ENCODE measurements around the gene RAD51B. TPM values are rescaled to one million over a fixed set of nuclear protein-coding genes. Genes with fewer than 3 reads are reported as not detected.

Gene RAD51B
- polyA plus RNA-seq, 1 donor (not counting 4 experiments of a cell fraction or from before 2014, with no cell fraction given) = 13.3 TPM

GRCh38 chr14:68475802-68476201, 656.2 kb downstream of the RAD51B start:
- Histone ChIP-seq H4K20me1 (ENCODE audit: control insufficient read depth, extremely low read depth, insufficient read depth, low read length) (no peaks in the 10 kb centered on the region), H3K4me2 (ENCODE audit: control insufficient read depth, extremely low read depth, insufficient read depth, low read depth, low read length) (peak overlapping the region; percentile 39), H3K9ac (ENCODE audit: control insufficient read depth, extremely low read depth, insufficient read depth, low read length) (no peak overlapping the region), H3K9me3 (ENCODE audit: control insufficient read depth, low read depth, low read length) (no peaks in the 10 kb centered on the region), H3K9me1 (ENCODE audit: control insufficient read depth, extremely low read depth, insufficient read depth, low read length) (no peaks in the 10 kb centered on the region), H3K27ac (ENCODE audit: control insufficient read depth, insufficient read depth, low read length) (peak overlapping the region; percentile 85), H3K4me1 (ENCODE audit: control insufficient read depth, extremely low read depth, insufficient read depth, low read length) (peaks cover 34% of the 10 kb centered on the region), H3K79me2 (ENCODE audit: control insufficient read depth, insufficient read depth, low read length) (no peaks in the 10 kb centered on the region), H3K27me3 (ENCODE audit: control insufficient read depth, extremely low read depth, insufficient read depth, low read length) (no peaks in the 10 kb centered on the region), H3K4me3 (ENCODE audit: control insufficient read depth in 2 of 3, extremely low read depth in 1 of 3, insufficient read depth in 2 of 3, low read depth in 1 of 3, low read length in 3 of 3) (no peak overlapping the region), H2AFZ (ENCODE audit: control insufficient read depth, low read length) (no peak overlapping the region), H3K36me3 (ENCODE audit: control insufficient read depth in 2 of 2, extremely low read depth in 1 of 2, insufficient read depth in 2 of 2, low read length in 2 of 2) (no peaks in the 10 kb centered on the region)
- dilution Hi-C loops (cut with MboI; ENCODE audit: extremely low pct_ligation_motif_present, low sequenced_read_pairs) = no loop called here
- no peak for DNase-seq (ENCODE audit: low read depth, low spot score)
- TF ChIP-seq CTCF (optimal IDR thresholded peaks at IDR 0.05 in 1 of 3, IDR thresholded peaks at IDR 0.05 in 1 of 3, conservative IDR thresholded peaks at IDR 0.05 in 1 of 3; ENCODE audit: extremely low read depth in 1 of 3, insufficient read depth in 2 of 3, low read length in 3 of 3) (no peak), EZH2 (IDR thresholded peaks at IDR 0.05; ENCODE audit: low read length) (no peak)
- no peak for FAIRE-seq

- Histone ChIP-seq H2AFZ (ENCODE audit: control insufficient read depth, low read length) (no peak overlapping the region), H4K20me1 (ENCODE audit: control insufficient read depth, extremely low read depth, insufficient read depth, low read length) (no peaks in the 10 kb centered on the region), H3K27ac (ENCODE audit: control insufficient read depth, insufficient read depth, low read length) (peak overlapping the region; percentile 85), H3K9me1 (ENCODE audit: control insufficient read depth, extremely low read depth, insufficient read depth, low read length) (no peaks in the 10 kb centered on the region), H3K27me3 (ENCODE audit: control insufficient read depth, extremely low read depth, insufficient read depth, low read length) (no peaks in the 10 kb centered on the region), H3K4me3 (ENCODE audit: control insufficient read depth in 2 of 3, extremely low read depth in 1 of 3, insufficient read depth in 2 of 3, low read depth in 1 of 3, low read length in 3 of 3) (no peak overlapping the region), H3K79me2 (ENCODE audit: control insufficient read depth, insufficient read depth, low read length) (no peaks in the 10 kb centered on the region), H3K4me2 (ENCODE audit: control insufficient read depth, extremely low read depth, insufficient read depth, low read depth, low read length) (peak overlapping the region; percentile 39), H3K36me3 (ENCODE audit: control insufficient read depth in 2 of 2, extremely low read depth in 1 of 2, insufficient read depth in 2 of 2, low read length in 2 of 2) (no peaks in the 10 kb centered on the region), H3K4me1 (ENCODE audit: control insufficient read depth, extremely low read depth, insufficient read depth, low read length) (peaks cover 34% of the 10 kb centered on the region), H3K9me3 (ENCODE audit: control insufficient read depth, low read depth, low read length) (no peaks in the 10 kb centered on the region), H3K9ac (ENCODE audit: control insufficient read depth, extremely low read depth, insufficient read depth, low read length) (peak overlapping the region; percentile 49)
- TF ChIP-seq CTCF (optimal IDR thresholded peaks at IDR 0.05 in 1 of 3, IDR thresholded peaks at IDR 0.05 in 1 of 3, conservative IDR thresholded peaks at IDR 0.05 in 1 of 3; ENCODE audit: extremely low read depth in 1 of 3, insufficient read depth in 2 of 3, low read length in 3 of 3) (no peak), EZH2 (IDR thresholded peaks at IDR 0.05; ENCODE audit: low read length) (no peak)
- peak; percentile 71 for DNase-seq (ENCODE audit: low read depth, low spot score)
- dilution Hi-C loops (cut with MboI; ENCODE audit: extremely low pct_ligation_motif_present, low sequenced_read_pairs) = no loop called here
- peak; percentile 80 for FAIRE-seq
These were observed 656.9 kb downstream of the RAD51B start for GRCh38 chr14:68476212-68477109.

Data from keratinocyte (primary cell).